Kidney tubule cell (primary cell): Measurements from ENCODE around the gene NLGN2.
"Not testable (repeated sequence)": the region's sequence is repeated elsewhere in the genome, so short reads cannot be mapped to it uniquely, and the experiment has no call there.

Experiments
- DNase-seq: peaks from one replicate; pipeline ENCODE4 v3.0.0-alpha.2; 2018; ENCODE audit warnings: low spot score

Gene NLGN2

DNA sequence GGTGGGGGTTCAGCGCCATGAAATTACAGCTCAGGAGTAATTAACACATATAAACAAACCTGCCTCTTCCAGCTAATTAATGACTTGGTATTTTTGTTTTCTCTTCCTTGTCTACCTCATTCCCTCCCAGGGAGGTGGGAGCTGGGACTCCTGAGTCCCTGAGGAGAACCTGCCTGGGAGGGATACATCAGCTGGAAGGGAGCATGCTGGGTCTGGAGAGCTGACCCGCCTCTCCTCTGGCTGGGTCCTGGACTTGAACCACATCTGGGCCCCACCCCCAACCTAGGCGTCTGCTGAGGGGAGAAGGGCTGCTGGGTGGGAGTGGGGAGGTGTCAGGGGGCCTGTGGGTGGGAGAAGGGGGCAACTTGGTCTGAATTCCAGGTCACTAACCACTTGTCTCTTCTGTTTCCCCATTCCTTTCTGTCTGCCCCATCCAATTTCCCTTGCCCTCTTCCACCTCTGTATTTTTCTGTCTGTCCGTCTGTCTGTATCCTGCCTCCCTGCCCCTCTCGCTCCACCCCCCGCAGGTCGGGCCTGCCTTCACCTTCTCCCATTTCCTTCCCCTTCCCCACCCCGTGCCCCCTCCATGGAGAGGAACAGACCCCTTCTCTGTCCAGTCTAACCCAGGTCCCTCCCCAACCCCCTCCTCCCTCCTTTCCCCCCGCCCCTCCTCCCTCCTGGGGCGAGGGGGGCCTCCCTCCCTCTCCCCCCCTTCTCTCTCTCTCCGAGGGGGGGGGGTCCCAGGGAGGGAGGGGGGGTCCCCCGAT is at the start of gene NLGN2:
TSS of gene NLGN2 (plus strand) at position 361 of the 767 bp plus-strand sequence. CDS start 411 bp downstream, outside the sequence.
- no peak for DNase-seq

DNA sequence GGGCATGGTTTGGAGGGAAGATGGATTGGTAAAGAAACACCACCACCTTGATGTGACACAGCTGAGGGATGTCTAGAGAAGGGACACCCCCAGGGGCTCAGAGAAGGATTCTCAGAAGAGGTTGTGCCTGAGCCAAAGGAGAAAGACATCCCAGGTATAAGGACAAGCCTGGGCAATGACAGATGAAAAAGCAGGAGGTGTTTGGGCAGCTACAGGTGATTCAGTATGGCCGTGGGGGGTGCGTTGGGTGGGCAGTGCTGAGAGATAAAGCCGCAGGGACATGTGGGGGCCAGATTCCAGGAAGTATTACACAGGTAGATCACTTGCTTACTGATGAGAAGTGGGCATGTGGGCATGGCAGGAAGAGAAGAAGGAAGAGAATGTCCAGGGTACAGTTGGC is 45.7 kb upstream of the NLGN2 start:
- DNase-seq, result no peak

DNA sequence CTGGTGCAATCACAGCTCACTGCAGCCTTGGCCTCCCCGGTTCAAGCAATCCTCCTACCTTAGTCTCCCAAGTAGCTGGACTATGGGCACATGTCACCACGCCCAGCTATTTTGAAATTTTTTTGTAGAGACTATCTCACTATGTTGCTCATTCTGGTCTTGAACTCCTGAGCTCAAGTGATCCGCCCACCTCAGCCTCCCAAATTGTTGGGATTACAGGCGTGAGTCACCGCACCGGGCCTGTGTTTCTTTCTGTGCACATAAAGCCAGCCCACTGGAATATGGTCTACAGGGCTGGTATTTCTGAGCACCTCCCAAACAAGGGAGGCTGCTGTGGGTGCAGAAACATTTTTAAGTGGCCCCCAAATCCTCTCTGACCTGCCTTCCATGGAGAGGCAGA is 44.3 kb upstream of the NLGN2 start:
- DNase-seq, result no peak

DNA sequence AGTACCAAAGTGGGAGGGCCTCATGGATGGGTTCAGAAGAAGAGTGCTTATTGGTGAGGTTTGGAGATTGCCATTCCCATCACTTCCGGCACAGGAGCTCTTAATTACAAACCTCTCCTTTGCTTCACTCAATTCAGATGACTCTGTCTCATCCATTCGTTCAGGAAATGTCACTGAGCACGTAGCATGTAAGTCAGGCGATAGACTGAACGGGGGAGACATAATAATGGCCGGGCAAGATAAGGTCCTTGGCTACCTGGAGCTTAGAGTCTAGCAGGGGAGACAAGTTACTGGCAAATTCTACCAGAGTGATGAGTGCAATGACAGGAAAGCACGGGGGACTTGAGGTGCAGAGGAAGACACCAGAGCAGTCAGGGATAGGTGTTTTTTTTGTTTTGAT is 41.7 kb upstream of the NLGN2 start:
- DNase-seq, result not testable (repeated sequence)

DNA sequence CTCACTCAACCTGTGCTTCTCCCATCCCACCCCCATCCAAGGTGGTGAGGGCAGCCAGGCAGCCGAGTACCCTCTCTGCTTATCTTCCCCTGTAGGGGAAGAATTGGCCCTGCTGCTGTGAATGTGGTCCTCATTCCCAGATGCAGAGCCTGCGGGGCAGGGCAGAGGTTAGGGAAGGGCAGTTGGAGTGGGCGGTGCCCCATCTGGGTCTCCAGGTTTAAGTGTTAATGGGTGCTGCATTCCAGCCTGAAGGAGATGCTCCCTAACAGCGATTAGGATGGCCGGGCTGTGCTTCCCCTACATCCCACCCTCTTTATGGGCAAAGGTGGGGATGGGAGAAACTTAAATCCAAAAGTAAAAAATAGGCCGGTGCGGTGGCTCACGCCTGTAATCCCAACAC is 40.6 kb upstream of the NLGN2 start:
- no peak for DNase-seq

DNA sequence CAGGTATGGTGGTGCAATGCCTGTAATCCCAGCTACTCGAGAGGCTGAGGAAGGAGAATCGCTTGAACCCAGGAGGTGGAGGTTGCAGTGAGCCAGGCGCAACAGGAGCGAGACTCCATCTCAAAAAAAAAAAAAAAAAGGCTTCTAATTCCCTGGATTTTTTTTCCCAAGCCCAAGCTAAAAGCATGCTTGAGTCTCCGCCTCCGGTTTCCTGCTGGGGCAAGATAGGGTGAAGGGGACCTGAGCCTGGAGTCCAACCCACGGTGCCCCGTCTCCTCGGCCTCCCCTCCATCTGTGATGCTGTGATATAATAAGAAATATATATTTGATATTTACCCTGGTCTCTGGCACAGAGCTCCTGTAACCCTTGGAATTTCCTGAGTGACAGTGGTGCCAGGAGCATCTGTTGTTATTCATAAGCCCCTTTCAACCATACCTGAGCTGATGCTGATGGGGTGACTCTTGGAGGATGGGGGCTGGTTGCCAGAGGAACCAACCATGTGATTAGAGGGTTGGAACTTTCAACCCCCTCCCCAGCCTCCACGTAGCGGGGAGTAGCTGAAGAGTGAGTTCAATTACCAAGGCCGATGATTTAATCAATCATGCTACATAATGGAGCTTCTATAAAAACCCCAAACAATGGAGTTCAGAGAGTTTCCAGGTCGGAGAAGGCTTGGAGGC is 39.6 kb upstream of the NLGN2 start:
- DNase-seq, result no peak

DNA sequence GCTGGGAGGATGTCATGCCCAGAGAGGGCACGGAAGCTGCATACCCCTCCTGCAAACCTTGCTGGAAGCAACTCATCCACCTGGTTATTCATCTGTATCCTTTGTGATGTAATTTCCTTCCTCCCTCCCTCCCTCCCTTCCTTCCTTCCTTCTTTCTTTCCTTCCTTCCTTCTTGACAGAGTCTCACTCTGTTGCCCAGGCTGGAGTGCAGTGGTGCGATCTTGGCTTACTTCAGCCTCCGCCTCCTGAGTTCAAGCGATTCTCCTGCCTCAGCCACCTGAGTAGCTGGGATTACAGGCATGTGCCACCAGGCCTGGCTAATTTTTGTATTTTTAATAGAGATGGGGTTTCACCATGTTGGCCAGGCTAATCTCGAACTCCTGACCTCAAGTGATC is 39.0 kb upstream of the NLGN2 start:
- not testable (repeated sequence) for DNase-seq

DNA sequence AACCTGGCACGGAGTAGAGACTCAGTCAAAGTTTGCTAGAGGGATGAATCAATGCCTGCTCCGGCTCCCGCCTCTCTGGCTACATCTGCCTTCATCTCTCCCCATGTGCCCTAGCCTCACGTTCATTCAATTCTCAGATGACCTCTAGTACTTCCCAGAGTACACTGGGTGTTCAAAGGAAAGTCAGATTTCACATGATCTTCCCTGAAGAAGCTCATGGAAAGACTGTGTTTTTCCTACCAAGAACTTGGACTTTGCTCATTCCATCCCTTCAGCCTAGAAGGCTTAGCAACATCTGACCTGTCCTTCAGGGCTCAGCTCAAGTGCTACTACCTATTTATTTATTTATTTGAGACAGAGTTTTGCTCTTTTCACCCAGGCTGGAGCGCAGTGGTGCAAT is 37.8 kb upstream of the NLGN2 start:
- no peak for DNase-seq

DNA sequence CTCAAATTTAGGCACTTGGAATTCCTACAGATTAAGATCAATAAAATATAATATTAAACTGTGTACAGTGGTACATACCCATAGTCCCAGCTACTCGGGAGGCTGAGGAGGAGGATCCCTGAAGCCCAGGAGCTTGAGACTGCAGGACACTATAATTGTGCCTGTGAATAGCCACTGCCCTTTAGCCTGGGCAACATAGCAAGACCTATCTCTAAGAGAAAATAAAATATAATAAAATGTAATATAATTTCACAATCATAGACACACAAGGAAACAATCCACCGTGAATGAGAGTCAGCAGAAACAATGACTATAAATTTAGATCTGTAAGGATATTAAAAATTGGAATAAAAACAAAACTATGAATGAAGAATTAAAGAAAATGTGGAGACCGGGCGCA is 36.8 kb upstream of the NLGN2 start:
- no peak for DNase-seq

DNA sequence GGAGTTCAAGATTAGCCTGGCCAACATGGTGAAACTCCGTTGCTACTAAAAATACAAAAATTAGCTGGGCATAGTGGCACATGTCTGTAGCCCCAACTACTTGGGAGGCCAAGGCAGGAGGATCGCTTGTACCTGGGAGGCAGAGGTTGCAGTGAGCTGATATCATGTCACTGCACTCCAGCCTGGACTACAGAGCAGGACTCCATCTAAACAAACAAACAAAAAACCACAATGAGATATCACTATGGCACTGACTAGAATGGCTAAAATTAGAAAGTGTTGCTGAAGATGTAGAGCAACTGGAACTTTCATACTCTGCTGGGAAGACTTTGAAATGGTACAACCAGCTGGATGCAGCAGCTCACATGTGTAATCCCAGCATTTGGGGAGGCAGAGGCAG is 33.3 kb upstream of the NLGN2 start:
- DNase-seq, result no peak

DNA sequence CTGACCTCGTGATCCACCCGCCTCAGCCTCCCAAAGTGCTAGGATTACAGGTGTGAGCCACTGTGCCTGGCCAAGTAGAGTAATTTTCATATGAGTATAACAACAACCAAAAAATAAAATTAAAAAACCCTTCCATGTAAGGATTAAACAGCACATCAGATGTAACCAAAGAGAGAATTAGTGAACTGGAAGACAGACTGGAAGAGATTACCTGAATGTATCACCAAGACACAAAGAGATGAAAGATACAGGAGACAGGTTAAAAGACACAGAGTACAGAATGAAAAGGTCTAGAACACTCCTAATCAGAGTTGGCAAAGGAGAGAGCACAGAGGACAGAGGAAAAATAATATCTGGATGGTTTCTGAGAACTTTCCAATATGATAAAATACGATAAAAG is 28.5 kb upstream of the NLGN2 start:
- DNase-seq, result no peak

DNA sequence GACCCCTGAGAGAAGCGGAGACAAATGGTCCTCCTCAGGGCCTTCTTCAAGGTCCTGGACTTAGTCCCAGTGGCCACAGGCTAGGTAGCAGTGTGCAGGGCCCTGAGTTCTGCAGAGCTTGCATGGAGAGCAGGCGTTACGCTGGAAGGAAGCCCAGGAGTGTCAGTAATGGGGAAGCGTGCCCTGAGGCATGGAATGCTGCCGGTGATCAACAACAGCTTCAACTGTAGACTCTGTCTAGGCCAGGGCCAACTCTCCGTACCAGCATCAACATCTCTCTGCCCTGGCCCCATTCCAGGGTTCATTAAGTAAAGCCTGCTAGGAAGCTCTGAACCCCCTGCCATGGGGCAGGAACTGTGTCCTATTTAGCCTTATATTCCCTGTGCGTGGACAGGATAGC is 27.3 kb upstream of the NLGN2 start:
- DNase-seq, result peak; percentile 29

DNA sequence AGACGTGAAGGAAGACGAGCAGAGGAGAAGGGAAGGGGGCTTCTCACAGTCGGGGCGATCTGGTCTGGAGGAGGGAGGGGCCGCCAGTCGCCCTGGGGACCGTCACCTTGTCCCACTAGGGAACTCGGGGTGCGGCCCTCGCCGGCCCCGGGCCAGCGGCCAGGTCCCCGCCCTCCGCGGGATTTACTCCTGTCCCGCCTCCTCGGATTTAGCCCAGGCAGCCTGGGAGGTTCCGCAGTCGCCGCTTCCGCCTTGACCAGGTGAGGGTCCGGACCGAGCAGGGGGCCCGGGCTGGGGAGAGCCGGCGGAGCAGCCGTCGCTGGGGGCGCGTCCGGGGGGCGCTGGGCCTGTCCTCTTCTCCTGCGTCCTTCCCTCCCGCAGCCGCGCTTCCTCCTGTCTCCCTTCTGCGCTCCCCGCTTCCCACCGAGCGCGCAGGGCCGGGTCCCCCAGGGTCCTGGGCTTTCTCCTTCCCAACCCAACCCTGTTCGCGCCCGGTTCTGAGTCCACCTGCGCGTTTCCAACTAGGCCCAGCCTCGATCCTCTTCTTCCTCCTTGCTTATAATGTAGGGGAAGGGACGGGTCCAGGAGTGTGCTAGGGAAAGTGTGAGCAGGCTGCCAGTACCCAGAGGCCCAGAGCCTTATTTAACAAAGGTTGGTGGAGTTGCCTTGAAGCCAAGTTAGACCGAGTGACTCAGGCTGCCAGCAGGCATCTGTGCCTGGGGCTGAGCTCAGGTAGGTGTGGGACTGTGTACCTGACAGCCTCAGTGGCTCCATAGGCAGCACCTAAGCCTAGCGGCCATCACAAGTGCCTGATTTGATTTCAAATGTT is 26.6 kb upstream of the NLGN2 start, which contains the start of gene TNK1:
TSS of gene TNK1 (plus strand) at position 235 of the 829 bp plus-strand sequence. CDS start 1,838 bp downstream, outside the sequence.
- peak; percentile 72 for DNase-seq

DNA sequence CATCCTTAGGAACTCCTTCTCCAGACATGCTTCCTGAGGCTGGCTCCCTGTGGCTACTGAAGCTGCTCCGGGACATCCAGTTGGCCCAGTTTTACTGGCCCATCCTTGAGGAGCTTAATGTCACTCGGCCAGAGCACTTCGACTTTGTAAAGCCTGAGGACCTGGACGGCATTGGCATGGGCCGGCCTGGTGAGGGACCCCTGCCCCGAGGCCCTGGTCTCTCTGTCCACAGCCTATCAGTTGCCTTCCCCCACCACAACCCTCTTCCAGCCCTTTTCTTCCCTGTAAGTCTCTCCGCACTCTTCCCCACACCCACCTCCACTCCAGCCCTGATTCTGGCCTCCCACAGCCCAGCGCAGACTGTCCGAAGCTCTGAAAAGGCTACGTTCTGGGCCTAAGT is 24.7 kb upstream of the NLGN2 start:
- no peak for DNase-seq

DNA sequence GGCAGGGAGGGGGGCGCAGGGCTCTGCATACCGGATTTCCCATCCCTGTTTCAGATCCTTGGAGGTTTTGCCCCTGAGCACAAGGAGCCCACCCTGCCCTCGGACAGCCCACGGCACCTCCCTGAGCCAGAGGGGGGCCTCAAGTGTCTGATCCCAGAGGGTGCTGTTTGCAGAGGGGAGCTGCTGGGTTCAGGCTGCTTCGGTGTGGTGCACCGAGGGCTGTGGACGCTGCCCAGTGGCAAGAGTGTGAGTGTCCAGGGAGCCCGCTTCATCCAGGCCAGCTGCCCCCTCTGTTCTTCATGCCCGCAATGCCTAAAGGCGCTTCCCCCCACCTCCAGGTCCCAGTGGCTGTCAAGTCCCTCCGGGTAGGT is 24.3 kb upstream of the NLGN2 start:
- DNase-seq, result no peak

DNA sequence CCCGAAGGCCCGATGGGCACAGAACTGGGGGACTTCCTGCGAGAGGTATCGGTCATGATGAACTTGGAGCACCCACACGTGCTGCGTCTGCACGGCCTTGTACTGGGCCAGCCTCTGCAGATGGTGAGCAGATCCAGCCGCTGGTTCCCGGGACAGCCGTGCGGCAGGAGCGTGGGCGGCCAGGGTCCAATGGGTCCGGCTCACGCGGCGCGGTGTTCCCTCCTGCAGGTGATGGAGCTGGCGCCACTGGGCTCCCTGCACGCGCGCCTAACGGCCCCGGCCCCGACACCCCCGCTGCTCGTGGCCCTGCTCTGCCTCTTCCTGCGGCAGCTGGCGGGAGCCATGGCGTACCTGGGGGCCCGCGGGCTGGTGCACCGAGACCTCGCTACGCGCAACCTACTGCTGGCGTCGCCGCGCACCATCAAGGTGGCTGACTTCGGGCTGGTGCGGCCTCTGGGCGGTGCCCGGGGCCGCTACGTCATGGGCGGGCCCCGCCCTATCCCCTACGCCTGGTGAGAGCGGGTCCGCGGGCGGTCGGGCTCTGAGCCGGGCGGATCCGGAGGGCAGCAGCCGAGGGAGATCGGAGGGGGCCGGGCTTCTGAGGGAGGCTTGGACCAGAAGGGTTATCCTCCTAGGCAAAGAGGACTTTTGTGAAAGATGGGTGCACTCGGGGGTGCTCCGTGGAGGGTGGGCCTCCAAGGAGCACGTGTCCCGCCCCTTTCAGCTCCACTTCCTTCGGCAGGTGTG is 23.7 kb upstream of the NLGN2 start:
- DNase-seq, result no peak

DNA sequence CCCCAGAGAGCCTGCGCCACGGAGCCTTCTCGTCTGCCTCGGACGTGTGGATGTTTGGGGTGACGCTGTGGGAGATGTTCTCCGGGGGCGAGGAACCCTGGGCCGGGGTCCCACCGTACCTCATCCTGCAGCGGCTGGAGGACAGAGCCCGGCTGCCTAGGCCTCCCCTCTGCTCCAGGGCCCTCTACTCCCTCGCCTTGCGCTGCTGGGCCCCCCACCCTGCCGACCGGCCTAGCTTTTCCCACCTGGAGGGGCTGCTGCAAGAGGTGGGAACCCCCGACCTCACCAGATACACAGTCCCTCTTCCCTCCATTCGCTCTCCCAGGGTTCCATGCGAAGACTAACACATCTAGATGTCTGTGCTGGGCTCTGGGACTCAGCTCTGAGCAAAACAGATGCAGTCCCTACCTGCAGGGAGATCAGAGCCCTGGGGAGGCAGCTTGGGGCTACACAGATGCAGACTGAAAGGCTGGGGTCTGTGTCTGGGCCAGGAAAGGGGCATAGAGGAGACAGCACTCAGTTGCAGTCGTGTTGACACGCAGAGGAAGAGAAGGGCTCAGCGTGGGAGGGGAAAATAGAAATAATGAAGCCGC is 23.1 kb upstream of the NLGN2 start:
- no peak for DNase-seq

DNA sequence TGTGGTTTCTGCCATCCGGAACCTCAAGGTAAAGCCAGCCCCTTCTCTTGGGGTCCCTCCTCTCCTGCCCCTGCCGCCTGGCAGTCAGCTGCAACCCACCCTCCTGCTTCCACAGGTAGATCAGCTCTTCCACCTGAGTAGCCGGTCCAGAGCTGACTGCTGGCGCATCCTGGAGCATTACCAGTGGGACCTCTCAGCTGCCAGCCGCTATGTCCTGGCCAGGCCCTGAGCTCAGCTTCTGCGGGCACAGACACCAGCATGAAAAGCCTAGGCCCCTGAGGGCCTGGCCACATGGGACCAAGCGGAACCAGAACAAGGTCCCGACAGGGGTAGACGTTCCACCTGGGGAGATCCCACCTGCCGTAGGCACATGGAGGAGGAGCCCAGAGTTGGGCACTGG is 18.8 kb upstream of the NLGN2 start:
- DNase-seq, result no peak

DNA sequence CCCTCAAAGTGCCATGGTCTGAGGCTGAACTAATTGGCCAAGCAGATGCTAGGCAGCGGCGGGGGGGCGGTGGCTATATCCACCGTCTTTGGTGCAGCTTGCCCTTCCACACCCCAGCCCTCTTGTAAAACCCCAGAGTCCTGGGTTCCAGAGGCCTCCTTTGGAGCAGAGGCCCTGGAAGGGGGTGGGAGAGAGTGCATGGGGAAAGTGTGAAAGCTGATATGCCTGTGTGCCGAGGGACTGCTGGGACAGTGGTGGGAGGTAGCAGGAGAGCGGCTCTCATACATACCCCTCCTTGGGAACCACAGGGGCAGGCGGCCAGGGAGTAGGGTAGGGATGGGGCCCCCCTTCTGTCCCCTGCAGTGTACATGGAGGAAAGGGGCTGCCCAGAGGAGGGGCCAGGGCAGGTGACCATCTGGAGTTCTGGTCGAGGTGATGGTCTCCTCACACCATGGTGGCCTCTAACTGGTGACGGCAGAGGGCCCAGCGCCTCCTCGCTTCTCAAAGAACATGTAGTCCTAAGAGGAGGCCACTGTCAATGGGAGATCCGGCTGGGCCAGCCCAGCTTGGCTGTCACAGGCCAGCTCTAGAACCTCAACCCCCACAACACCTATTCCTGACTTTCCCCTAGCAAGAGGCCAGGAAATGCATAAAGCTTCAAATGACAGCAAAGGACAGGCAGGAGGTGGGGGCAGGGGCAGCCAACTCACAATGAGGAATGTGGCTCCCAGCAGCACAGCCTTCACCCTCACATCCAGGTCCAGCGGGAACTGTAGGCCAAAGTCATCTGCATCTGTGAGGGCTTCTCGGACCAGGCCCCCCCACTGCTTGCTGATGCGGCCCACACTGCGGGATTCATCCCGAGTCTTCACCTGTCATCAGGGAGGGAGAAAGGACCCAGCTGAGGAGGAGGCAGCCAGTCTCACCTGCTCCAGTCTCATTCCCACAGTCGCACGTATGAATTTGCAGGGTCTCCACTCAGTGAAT is 17.4 kb upstream of the NLGN2 start:
- DNase-seq, result no peak

DNA sequence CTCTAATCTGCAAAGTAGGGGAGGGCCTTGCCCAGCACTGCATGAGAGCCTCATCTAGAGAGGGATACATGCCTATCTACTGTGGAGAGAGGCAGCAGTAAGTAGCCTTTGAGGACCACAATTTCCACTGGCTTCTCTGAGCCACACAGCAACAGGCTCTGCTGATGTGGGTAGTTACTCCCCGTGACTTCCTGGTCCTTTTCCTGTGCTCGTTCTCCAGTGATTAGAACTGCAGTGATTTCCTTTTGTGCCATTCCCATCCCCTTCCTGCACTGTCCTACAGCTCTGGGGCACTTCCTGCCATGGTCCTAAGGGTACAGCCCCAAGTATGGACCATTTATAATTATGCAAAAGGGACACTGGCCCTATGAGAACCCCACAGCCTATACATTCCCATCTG is 16.3 kb upstream of the NLGN2 start:
- DNase-seq, result no peak
